Testis (tissue), 2 donors: Measurements from ENCODE around the gene CPTP.

Source experiments
- CTCF ChIP-seq, 3 experiments: fragments of 450-650 bp in 2 of 3; fragments of 200-600 bp in 1 of 3; sonication (generic) in 1 of 3; IDR thresholded peaks; one replicate each; pipeline ENCODE4 v1.5.1; 2016 to 2019; ENCODE audit warnings: antibody characterized with exemption in 3 of 3, mild to moderate bottlenecking in 2 of 3, moderate library complexity in 1 of 3
- POLR2A ChIP-seq: fragments of 450-650 bp; IDR thresholded peaks from one replicate; pipeline ENCODE4 v1.6.1; 2017; ENCODE audit warnings: antibody characterized with exemption, mild to moderate bottlenecking, moderate library complexity

- TF ChIP-seq POLR2A (no peak), CTCF (IDR thresholded peaks at IDR 0.05) (no peak)
Measured at GRCh38 chr1:1333551-1334241, 9.1 kb downstream of the CPTP start.
